Measurements from ENCODE around the gene KCNN3.

DNA sequence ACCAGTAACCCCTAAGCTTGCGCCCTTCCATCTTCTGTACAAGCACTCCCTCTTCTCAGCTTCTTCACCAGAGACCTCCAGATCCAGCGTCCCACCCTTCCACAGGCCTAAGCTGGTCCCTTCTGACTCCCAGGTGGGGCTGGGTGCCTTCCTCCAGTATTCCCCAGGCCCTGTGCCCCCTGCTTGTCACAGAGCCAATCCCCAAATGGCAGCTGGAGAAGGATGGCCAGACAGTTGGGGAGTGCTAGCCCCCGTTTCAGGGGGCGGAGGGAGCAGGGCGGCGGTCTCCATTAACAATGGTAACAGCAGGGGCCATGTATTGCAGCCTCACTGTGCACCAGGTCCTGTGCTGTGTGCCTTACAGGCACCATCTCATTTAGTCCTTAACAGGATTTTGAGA, 85.7 kb downstream of the KCNN3 start:
- no peak for TF ChIP-seq POLR2A (IDR thresholded peaks at IDR 0.05; ENCODE audit: low read depth, low read length)
- TF ChIP-seq POLR2AphosphoS5 (IDR thresholded peaks at IDR 0.05; ENCODE audit: low read depth, low read length) = no peak
